Sigmoid colon (tissue), 4 donors: Measurements from ENCODE around the gene CNTN1.

Experiments
- EP300 ChIP-seq, 4 donors: sonication (generic); formaldehyde crosslinking; IDR thresholded peaks; one replicate each; pipeline ENCODE4 v1.6.1; 2017; ENCODE audit warnings: antibody characterized with exemption in 4 of 4
- POLR2A ChIP-seq, 2 donors: fragments of 450-650 bp; IDR thresholded peaks; one replicate each; pipeline ENCODE4 v1.6.1; 2016; ENCODE audit warnings: antibody characterized with exemption in 2 of 2, mild to moderate bottlenecking in 2 of 2, moderate library complexity in 2 of 2
- POLR2AphosphoS5 ChIP-seq, 4 donors: sonication (generic); formaldehyde crosslinking; IDR thresholded peaks; one replicate each; pipeline ENCODE4 v1.6.1; 2017; ENCODE audit warnings: antibody characterized with exemption in 4 of 4
- TF ChIP-seq, protein P1 (sequence below), 4 experiments: fragments of 450-650 bp in 3 of 4; fragments of 200-600 bp in 1 of 4; IDR thresholded peaks; one replicate each; pipeline ENCODE4 v1.5.1; 2016 to 2019; ENCODE audit warnings: antibody characterized with exemption in 4 of 4, mild to moderate bottlenecking in 3 of 4, moderate library complexity in 2 of 4

DNA sequence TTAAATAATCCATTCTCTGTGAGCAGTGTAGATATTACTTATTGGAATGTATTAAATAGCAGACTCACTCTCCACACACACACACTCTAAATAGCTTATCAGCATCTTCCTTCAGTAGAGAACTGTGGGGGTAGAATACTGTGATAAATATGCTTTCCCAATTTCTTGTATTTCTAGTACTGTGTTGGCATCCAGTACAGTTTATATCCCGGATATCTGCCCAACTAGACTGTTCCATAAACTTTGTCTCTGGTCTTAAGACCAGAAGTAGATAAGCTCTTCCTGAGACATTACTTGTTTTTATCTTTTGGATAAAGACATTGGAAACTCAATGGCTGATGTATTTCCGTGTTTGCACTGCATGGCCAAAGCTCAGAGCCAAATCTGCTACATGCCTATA, 359.7 kb downstream of the CNTN1 start:
- TF ChIP-seq, protein P1, sequence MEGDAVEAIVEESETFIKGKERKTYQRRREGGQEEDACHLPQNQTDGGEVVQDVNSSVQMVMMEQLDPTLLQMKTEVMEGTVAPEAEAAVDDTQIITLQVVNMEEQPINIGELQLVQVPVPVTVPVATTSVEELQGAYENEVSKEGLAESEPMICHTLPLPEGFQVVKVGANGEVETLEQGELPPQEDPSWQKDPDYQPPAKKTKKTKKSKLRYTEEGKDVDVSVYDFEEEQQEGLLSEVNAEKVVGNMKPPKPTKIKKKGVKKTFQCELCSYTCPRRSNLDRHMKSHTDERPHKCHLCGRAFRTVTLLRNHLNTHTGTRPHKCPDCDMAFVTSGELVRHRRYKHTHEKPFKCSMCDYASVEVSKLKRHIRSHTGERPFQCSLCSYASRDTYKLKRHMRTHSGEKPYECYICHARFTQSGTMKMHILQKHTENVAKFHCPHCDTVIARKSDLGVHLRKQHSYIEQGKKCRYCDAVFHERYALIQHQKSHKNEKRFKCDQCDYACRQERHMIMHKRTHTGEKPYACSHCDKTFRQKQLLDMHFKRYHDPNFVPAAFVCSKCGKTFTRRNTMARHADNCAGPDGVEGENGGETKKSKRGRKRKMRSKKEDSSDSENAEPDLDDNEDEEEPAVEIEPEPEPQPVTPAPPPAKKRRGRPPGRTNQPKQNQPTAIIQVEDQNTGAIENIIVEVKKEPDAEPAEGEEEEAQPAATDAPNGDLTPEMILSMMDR (IDR thresholded peaks at IDR 0.05) = no peak
- TF ChIP-seq POLR2AphosphoS5 (IDR thresholded peaks at IDR 0.05) = no peak
- TF ChIP-seq POLR2A (IDR thresholded peaks at IDR 0.05) = no peak
- TF ChIP-seq EP300 (IDR thresholded peaks at IDR 0.05) = no peak
